ENCODE data around the gene VANGL2.

DNA sequence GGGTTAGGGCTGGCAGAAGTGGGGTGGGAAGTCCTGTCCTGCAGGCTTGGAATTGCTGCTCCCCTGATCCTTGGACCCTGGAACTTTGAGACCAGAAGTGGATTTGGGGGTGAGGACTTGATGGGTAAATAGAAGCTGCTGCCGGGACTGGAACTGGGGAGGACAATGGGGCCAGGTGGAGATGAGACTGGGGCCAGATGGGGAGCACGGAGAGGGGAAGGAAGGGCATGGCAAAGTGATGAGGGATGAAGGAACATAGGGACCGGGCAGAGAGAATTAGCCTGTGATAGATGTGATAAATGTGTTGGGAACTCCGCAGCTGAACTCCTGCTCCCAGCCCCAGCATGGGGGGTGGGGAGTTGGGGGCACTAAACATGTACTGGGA, 32.9 kb upstream of the VANGL2 start:
- TF ChIP-seq, protein P1, sequence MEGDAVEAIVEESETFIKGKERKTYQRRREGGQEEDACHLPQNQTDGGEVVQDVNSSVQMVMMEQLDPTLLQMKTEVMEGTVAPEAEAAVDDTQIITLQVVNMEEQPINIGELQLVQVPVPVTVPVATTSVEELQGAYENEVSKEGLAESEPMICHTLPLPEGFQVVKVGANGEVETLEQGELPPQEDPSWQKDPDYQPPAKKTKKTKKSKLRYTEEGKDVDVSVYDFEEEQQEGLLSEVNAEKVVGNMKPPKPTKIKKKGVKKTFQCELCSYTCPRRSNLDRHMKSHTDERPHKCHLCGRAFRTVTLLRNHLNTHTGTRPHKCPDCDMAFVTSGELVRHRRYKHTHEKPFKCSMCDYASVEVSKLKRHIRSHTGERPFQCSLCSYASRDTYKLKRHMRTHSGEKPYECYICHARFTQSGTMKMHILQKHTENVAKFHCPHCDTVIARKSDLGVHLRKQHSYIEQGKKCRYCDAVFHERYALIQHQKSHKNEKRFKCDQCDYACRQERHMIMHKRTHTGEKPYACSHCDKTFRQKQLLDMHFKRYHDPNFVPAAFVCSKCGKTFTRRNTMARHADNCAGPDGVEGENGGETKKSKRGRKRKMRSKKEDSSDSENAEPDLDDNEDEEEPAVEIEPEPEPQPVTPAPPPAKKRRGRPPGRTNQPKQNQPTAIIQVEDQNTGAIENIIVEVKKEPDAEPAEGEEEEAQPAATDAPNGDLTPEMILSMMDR (IDR thresholded peaks at IDR 0.05) = no peak
- no peak for TF ChIP-seq POLR2A (IDR thresholded peaks at IDR 0.05)
- no peak for TF ChIP-seq POLR2AphosphoS5 (IDR thresholded peaks at IDR 0.05)

Data from transverse colon (tissue), 4 donors.